ENCODE measurements around the gene KCNIP4.

The KCNIP4 gene

DNA sequence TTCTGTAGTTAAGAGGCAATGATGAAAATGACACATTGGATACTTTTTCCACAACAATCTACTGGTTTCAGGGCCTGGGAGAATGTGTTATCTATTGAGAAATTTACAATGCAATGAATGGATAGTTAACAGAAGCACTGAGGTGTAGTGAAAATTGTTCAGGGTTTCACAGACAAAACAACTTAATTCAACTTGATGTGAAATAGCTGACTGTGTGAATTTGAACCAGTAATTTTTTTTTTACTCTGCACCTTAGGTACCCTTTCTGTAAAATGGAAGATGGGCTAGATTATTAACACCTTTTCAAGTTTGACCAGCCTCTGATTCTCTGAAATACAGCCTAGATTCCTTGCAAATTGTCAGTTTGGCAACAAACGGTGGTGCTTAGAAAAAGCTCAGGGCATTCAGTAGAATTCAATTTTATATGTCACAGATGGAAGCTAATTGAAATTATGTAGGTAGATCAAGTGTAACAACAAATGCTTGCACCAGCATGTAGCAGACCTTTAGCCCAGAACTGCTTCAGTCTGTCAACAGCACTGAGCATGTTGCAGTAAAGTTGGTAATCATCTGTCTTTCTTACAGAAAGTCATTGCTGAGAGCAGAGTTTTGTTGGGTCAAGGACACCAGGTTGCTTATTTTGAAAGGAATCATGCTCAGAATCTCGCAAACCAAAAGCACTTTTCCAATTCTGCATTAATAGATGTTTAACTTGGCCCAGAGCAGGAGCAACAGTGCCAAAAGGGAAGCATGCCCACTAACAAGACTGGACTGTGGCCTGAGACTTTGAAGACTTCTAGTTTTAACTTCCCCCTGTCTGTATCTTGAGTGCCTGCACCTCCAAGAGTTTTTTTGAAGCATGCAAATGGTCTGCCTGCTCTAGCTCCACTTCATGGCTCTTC, 721.7 kb downstream of the KCNIP4 start:
- Histone ChIP-seq H3K27ac (replicated peaks) (no peak overlapping the region), H3K27me3 (ENCODE audit: insufficient read depth, poor library complexity, severe bottlenecking) (no peaks in the 10 kb centered on the region), H3K4me3 (replicated peaks; ENCODE audit: insufficient read depth, low read length) (no peak overlapping the region)
- TF ChIP-seq, protein P1, sequence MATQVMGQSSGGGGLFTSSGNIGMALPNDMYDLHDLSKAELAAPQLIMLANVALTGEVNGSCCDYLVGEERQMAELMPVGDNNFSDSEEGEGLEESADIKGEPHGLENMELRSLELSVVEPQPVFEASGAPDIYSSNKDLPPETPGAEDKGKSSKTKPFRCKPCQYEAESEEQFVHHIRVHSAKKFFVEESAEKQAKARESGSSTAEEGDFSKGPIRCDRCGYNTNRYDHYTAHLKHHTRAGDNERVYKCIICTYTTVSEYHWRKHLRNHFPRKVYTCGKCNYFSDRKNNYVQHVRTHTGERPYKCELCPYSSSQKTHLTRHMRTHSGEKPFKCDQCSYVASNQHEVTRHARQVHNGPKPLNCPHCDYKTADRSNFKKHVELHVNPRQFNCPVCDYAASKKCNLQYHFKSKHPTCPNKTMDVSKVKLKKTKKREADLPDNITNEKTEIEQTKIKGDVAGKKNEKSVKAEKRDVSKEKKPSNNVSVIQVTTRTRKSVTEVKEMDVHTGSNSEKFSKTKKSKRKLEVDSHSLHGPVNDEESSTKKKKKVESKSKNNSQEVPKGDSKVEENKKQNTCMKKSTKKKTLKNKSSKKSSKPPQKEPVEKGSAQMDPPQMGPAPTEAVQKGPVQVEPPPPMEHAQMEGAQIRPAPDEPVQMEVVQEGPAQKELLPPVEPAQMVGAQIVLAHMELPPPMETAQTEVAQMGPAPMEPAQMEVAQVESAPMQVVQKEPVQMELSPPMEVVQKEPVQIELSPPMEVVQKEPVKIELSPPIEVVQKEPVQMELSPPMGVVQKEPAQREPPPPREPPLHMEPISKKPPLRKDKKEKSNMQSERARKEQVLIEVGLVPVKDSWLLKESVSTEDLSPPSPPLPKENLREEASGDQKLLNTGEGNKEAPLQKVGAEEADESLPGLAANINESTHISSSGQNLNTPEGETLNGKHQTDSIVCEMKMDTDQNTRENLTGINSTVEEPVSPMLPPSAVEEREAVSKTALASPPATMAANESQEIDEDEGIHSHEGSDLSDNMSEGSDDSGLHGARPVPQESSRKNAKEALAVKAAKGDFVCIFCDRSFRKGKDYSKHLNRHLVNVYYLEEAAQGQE (IDR thresholded peaks at IDR 0.05; ENCODE audit: insufficient replicate concordance, low read depth) = no peak
- TF ChIP-seq, protein P2, sequence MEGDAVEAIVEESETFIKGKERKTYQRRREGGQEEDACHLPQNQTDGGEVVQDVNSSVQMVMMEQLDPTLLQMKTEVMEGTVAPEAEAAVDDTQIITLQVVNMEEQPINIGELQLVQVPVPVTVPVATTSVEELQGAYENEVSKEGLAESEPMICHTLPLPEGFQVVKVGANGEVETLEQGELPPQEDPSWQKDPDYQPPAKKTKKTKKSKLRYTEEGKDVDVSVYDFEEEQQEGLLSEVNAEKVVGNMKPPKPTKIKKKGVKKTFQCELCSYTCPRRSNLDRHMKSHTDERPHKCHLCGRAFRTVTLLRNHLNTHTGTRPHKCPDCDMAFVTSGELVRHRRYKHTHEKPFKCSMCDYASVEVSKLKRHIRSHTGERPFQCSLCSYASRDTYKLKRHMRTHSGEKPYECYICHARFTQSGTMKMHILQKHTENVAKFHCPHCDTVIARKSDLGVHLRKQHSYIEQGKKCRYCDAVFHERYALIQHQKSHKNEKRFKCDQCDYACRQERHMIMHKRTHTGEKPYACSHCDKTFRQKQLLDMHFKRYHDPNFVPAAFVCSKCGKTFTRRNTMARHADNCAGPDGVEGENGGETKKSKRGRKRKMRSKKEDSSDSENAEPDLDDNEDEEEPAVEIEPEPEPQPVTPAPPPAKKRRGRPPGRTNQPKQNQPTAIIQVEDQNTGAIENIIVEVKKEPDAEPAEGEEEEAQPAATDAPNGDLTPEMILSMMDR (IDR thresholded peaks at IDR 0.05; ENCODE audit: insufficient read depth, low read length) = no peak
- TF ChIP-seq GABPA (IDR thresholded peaks at IDR 0.05; ENCODE audit: low read depth) (no peak), POLR2AphosphoS5 (IDR thresholded peaks at IDR 0.05; ENCODE audit: low read depth) (no peak), SPI1 (IDR thresholded peaks at IDR 0.05; ENCODE audit: borderline replicate concordance, low read depth) (no peak)
- DNase-seq (ENCODE audit: low read depth in 1 of 2, low spot score in 1 of 2) = no peak

DNA sequence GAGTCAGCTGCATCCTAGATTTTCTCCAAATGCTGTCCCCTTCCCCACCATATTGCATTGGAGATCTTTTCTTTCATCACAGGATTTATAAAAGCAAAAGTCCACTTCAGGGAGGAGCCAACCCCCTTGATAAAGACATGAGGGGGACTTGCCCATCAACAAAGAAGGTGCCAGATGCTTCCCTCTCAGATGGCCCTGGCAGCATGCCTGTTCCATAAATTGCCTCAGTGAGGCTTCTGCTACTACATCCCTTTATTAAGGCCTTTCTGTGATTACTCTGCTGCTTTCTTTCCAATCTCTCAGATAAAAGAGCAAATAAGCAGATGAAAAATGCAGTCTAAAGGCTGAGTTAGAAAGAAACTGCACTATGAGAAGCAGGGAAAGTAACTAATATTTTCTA, 736.7 kb downstream of the KCNIP4 start:
- Histone ChIP-seq H3K27ac (replicated peaks) (no peak overlapping the region), H3K4me3 (replicated peaks; ENCODE audit: insufficient read depth, low read length) (no peak overlapping the region), H3K27me3 (ENCODE audit: insufficient read depth, poor library complexity, severe bottlenecking) (no peaks in the 10 kb centered on the region)
- no peak for DNase-seq (ENCODE audit: low read depth in 1 of 2, low spot score in 1 of 2)
- TF ChIP-seq, protein P1 (IDR thresholded peaks at IDR 0.05; ENCODE audit: insufficient replicate concordance, low read depth) = no peak
- TF ChIP-seq SPI1 (IDR thresholded peaks at IDR 0.05; ENCODE audit: borderline replicate concordance, low read depth) (no peak), GABPA (IDR thresholded peaks at IDR 0.05; ENCODE audit: low read depth) (no peak)

DNA sequence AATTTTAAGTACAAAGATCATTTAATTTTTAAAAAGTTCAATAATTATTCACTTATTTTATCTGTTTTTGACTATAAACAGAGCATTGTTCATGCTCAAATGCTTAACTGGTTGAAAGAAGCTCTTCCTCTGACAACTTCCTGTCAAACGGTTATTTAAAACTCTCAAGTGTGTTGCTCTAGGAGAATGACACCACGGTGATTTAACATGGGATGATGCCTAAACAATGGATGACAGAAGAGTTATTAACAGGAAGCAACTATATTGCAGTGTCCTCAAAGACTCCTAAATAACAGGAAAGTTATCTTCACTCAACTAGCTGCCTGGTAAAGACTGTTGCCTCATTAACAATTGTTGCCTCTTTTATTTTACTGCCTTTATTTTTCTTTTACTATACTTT, 738.7 kb downstream of the KCNIP4 start:
- DNase-seq (ENCODE audit: low read depth in 1 of 2, low spot score in 1 of 2) = no peak

More for the DNA sequence above, 738.7 kb downstream of the KCNIP4 start:
- no peak overlapping the region for H3K27ac ChIP-seq (replicated peaks)
- TF ChIP-seq POLR2AphosphoS5 (IDR thresholded peaks at IDR 0.05; ENCODE audit: low read depth) (no peak), SPI1 (IDR thresholded peaks at IDR 0.05; ENCODE audit: borderline replicate concordance, low read depth) (no peak), GABPA (IDR thresholded peaks at IDR 0.05; ENCODE audit: low read depth) (no peak)
- TF ChIP-seq, protein P2 (IDR thresholded peaks at IDR 0.05; ENCODE audit: insufficient read depth, low read length) = no peak
- TF ChIP-seq, protein P1 (IDR thresholded peaks at IDR 0.05; ENCODE audit: insufficient replicate concordance, low read depth) = no peak
- H3K27me3 ChIP-seq (ENCODE audit: insufficient read depth, poor library complexity, severe bottlenecking) = no peaks in the 10 kb centered on the region
- no peak overlapping the region for H3K4me3 ChIP-seq (replicated peaks; ENCODE audit: insufficient read depth, low read length)

Data from HL-60 (cell line).